Mucosa of descending colon (tissue), 3 donors: ENCODE results near the gene LACTBL1. TPM values are rescaled to one million over a fixed set of nuclear protein-coding genes. Genes with fewer than 3 reads are reported as not detected.

Source experiments
- ATAC-seq: fragments of 200-7000 bp; cut with Tn5 transposase; one replicate; pipeline ENCODE4 v1.9.1; 2020; ENCODE audit warnings: mild to moderate bottlenecking, moderate library complexity
- DNase-seq, 3 donors: peaks; one replicate each; pipeline ENCODE4 v3.0.0-alpha.2; 2020
- H3K36me3 ChIP-seq: fragments of 200-600 bp; one replicate; pipeline ENCODE4 v1.8.0; 2021; ENCODE audit warnings: low read depth, mild to moderate bottlenecking
- H3K4me1 ChIP-seq: fragments of 200-600 bp; one replicate; pipeline ENCODE4 v1.8.0; 2021; ENCODE audit warnings: low read depth, mild to moderate bottlenecking
- H3K4me3 ChIP-seq: fragments of 200-600 bp; one replicate; pipeline ENCODE4 v1.8.0; 2021; ENCODE audit warnings: mild to moderate bottlenecking
- H3K9me3 ChIP-seq: fragments of 200-600 bp; one replicate; pipeline ENCODE4 v1.8.0; 2021; ENCODE audit warnings: mild to moderate bottlenecking
- CTCF ChIP-seq: fragments of 200-600 bp; IDR thresholded peaks from one replicate; pipeline ENCODE4 v1.8.0; 2022; ENCODE audit warnings: antibody characterized with exemption, mild to moderate bottlenecking
- intact Hi-C, 2 donors: fragments of 100-400 bp; cut with DNase I in 1 of 2; cut with micrococcal nuclease in 1 of 2; formaldehyde crosslinking; loops; one replicate each; pipeline versions ENCODE4 v1.11.0 to v1.11.1; 2022; cut with DNase I, micrococcal nuclease
- total RNA-seq, 3 donors: library from RNA; stranded (reverse); fragmentation: NEBNext Ultra II Directional in 2 of 3; extraction: Animal tissue kit (Norgen Biotek cat#: 25700) in 2 of 3; gene quantifications; one replicate each; pipeline versions ENCODE4 v1.2.1 to v1.2.4, GENCODE V29; 2021 to 2023
- donor health status: DM: no; HTN: no; CAD: no; lungs with moderate emphysema.
- donor health status: DM: no; HTN: no; CAD: no.
- donor health status: DM: no; HTN: yes; CAD: no.

LACTBL1 gene
- total RNA-seq, 3 donors from 2014 or later, result not detected

- H3K36me3 ChIP-seq, result no peaks in the 10 kb centered on the region
- DNase-seq (no peak), ATAC-seq (no peak)
- no peak overlapping the region for H3K4me3 ChIP-seq
- no peaks in the 10 kb centered on the region for H3K9me3 ChIP-seq
- no peak for TF ChIP-seq CTCF
- no peaks in the 10 kb centered on the region for H3K4me1 ChIP-seq
- intact Hi-C loops, result no loop called here
Observed at GRCh38 chr1:22932803-22933470, 39.7 kb downstream of the LACTBL1 start.

GRCh38 chr1:22930240-22930912 lies 42.3 kb downstream of the LACTBL1 start:
- H3K9me3 ChIP-seq, result no peaks in the 10 kb centered on the region
- no peaks in the 10 kb centered on the region for H3K4me1 ChIP-seq
- ATAC-seq (peak; percentile 76), DNase-seq (peak in 2 of 3 donors; percentile 61 to 68)
- H3K36me3 ChIP-seq, result no peaks in the 10 kb centered on the region
- H3K4me3 ChIP-seq, result no peak overlapping the region
- intact Hi-C loops, result no loop called here
- peak; percentile 68 for TF ChIP-seq CTCF

GRCh38 chr1:22925111-22925510 lies 47.6 kb downstream of the LACTBL1 start:
- DNase-seq, result no peak
- TF ChIP-seq CTCF, result no peak
- intact Hi-C loops, result no loop called here
- no peak for ATAC-seq
- Histone ChIP-seq H3K4me3 (no peak overlapping the region), H3K36me3 (no peaks in the 10 kb centered on the region), H3K4me1 (no peaks in the 10 kb centered on the region), H3K9me3 (no peaks in the 10 kb centered on the region)

- no peaks in the 10 kb centered on the region for H3K36me3 ChIP-seq
- ATAC-seq (no peak), DNase-seq (no peak)
- no peaks in the 10 kb centered on the region for H3K9me3 ChIP-seq
- intact Hi-C loops, result no loop called here
- TF ChIP-seq CTCF, result no peak
- no peak overlapping the region for H3K4me3 ChIP-seq
- no peaks in the 10 kb centered on the region for H3K4me1 ChIP-seq
Observed at GRCh38 chr1:22922640-22923039, 50.0 kb downstream of the LACTBL1 start.

- no peak for ATAC-seq
Observed at GRCh38 chr1:22921452-22922126, 51.1 kb downstream of the LACTBL1 start.

More at GRCh38 chr1:22921452-22922126, 51.1 kb downstream of the LACTBL1 start:
- H3K9me3 ChIP-seq, result no peaks in the 10 kb centered on the region
- TF ChIP-seq CTCF, result no peak
- intact Hi-C loops, result no loop called here
- H3K36me3 ChIP-seq, result no peaks in the 10 kb centered on the region
- H3K4me3 ChIP-seq, result no peak overlapping the region
- H3K4me1 ChIP-seq, result no peaks in the 10 kb centered on the region
- no peak for DNase-seq
